Astrocyte (in vitro differentiated cells and primary cell): ENCODE results near the gene PCNX1. TPM values are rescaled to one million over a fixed set of nuclear protein-coding genes. Genes with fewer than 3 reads are reported as not detected.

Source experiments
- DNase-seq: peaks from one replicate; pipeline ENCODE4 v3.0.0-alpha.2; 2010; ENCODE audit warnings: low read depth
- FAIRE-seq: peaks from 2 replicates; lab custom pipeline; 2011; peaks lifted over from hg19 to GRCh38; lab: Jason Lieb, UNC
- H2AFZ ChIP-seq: 2 replicates; pipeline ENCODE4 v1.6.0; 2012; ENCODE audit warnings: low read depth, low read length, inconsistent platforms
- H3K27ac ChIP-seq: 2 replicates; pipeline ENCODE4 v1.5.1; 2011; ENCODE audit warnings: low read depth, low read length, inconsistent platforms
- H3K27me3 ChIP-seq: 2 replicates; pipeline ENCODE4 v1.6.0; 2011; ENCODE audit warnings: low read length, inconsistent platforms; ENCODE audit not compliant: insufficient read depth
- H3K36me3 ChIP-seq: 2 replicates; pipeline ENCODE4 v1.5.1; 2011; ENCODE audit warnings: low read length, inconsistent platforms; ENCODE audit not compliant: insufficient read depth
- H3K4me1 ChIP-seq: 2 replicates; pipeline ENCODE4 v1.5.1; 2011; ENCODE audit warnings: low read length, inconsistent platforms; ENCODE audit not compliant: insufficient read depth
- H3K4me2 ChIP-seq: 2 replicates; pipeline ENCODE4 v1.6.0; 2012; ENCODE audit warnings: low read length, inconsistent platforms
- H3K4me3 ChIP-seq: 2 replicates; pipeline ENCODE4 v1.5.1; 2011; ENCODE audit warnings: low read depth, mild to moderate bottlenecking, low read length, inconsistent platforms; ENCODE audit not compliant: insufficient read depth
- H3K79me2 ChIP-seq: 2 replicates; pipeline ENCODE4 v1.6.0; 2012; ENCODE audit warnings: mild to moderate bottlenecking, low read length, inconsistent platforms; ENCODE audit not compliant: insufficient read depth
- H3K9ac ChIP-seq: 2 replicates; pipeline ENCODE4 v1.6.0; 2012; ENCODE audit warnings: mild to moderate bottlenecking, low read length, inconsistent platforms
- H3K9me3 ChIP-seq: 2 replicates; pipeline ENCODE4 v1.5.1; 2012; ENCODE audit warnings: low read depth, mild to moderate bottlenecking, low read length, inconsistent platforms; ENCODE audit not compliant: insufficient read depth
- H4K20me1 ChIP-seq: 2 replicates; pipeline ENCODE4 v1.6.0; 2012; ENCODE audit warnings: low read length, inconsistent platforms; ENCODE audit not compliant: insufficient read depth
- H3K27ac Mint-ChIP-seq: one replicate; pipeline ENCODE4 v1.8.0; 2021; ENCODE audit warnings: mild to moderate bottlenecking, mixed read lengths; ENCODE audit not compliant: unreplicated experiment
- H3K27me3 Mint-ChIP-seq: one replicate; pipeline ENCODE4 v1.8.0; 2021; ENCODE audit warnings: low read depth, mixed read lengths; ENCODE audit not compliant: unreplicated experiment
- H3K36me3 Mint-ChIP-seq: one replicate; pipeline ENCODE4 v1.8.0; 2021; ENCODE audit warnings: low read depth, mixed read lengths; ENCODE audit not compliant: unreplicated experiment
- H3K4me1 Mint-ChIP-seq: one replicate; pipeline ENCODE4 v1.8.0; 2021; ENCODE audit warnings: low read depth, mixed read lengths; ENCODE audit not compliant: unreplicated experiment
- H3K4me3 Mint-ChIP-seq: one replicate; pipeline ENCODE4 v1.8.0; 2021; ENCODE audit warnings: mild to moderate bottlenecking, moderate library complexity, mixed read lengths; ENCODE audit not compliant: unreplicated experiment
- H3K9me3 Mint-ChIP-seq: one replicate; pipeline ENCODE4 v1.8.0; 2021; ENCODE audit warnings: mild to moderate bottlenecking, mixed read lengths; ENCODE audit not compliant: unreplicated experiment
- CTCF ChIP-seq: IDR thresholded peaks from 2 replicates; pipeline ENCODE4 v1.5.1; 2011; ENCODE audit warnings: low read depth, mild to moderate bottlenecking, inconsistent platforms, low read length, moderate library complexity; ENCODE audit not compliant: insufficient read depth
- EZH2 ChIP-seq: IDR thresholded peaks from 2 replicates; pipeline ENCODE4 v1.6.1; 2012; ENCODE audit warnings: mild to moderate bottlenecking, low read length, inconsistent platforms; ENCODE audit not compliant: insufficient read depth
- total RNA-seq: library from RNA; stranded (reverse); gene quantifications from 2 replicates; pipeline ENCODE4 v1.2.1, GENCODE V29; 2021

Gene PCNX1
- total RNA-seq, 1 donor from 2014 or later, result 91.3 TPM

GRCh38 chr14:71070169-71070568, 162.9 kb downstream of the PCNX1 start:
- H3K9ac ChIP-seq, result no peak overlapping the region
- DNase-seq, result no peak
- H4K20me1 ChIP-seq, result peaks cover 12% of the 10 kb centered on the region
- Mint-ChIP-seq H3K4me3 (no peak overlapping the region), H3K27me3 (no peaks in the 10 kb centered on the region), H3K36me3 (peaks cover 37% of the 10 kb centered on the region), H3K9me3 (peaks cover 6% of the 10 kb centered on the region), H3K27ac (no peak overlapping the region), H3K4me1 (peaks cover 10% of the 10 kb centered on the region)
- peaks cover 21% of the 10 kb centered on the region for H3K36me3 ChIP-seq
- peaks cover 5% of the 10 kb centered on the region for H3K4me1 ChIP-seq
- H3K27ac ChIP-seq, result no peak overlapping the region
- H2AFZ ChIP-seq, result no peak overlapping the region
- H3K27me3 ChIP-seq, result no peaks in the 10 kb centered on the region
- no peak for TF ChIP-seq EZH2
- no peaks in the 10 kb centered on the region for H3K9me3 ChIP-seq
- H3K4me3 ChIP-seq, result no peak overlapping the region
- no peak overlapping the region for H3K4me2 ChIP-seq
- no peak for FAIRE-seq
- peaks cover 3% of the 10 kb centered on the region for H3K79me2 ChIP-seq

GRCh38 chr14:71071042-71071441, 163.8 kb downstream of the PCNX1 start:
- no peaks in the 10 kb centered on the region for H3K27me3 ChIP-seq
- no peaks in the 10 kb centered on the region for H3K9me3 ChIP-seq
- no peak overlapping the region for H2AFZ ChIP-seq
- H3K27ac Mint-ChIP-seq, result no peak overlapping the region
- H3K79me2 ChIP-seq, result peaks cover 3% of the 10 kb centered on the region
- no peak overlapping the region for H3K27ac ChIP-seq
- no peaks in the 10 kb centered on the region for H3K9me3 Mint-ChIP-seq
- H3K4me3 Mint-ChIP-seq, result no peak overlapping the region
- peaks cover 31% of the 10 kb centered on the region for H3K36me3 Mint-ChIP-seq
- no peak overlapping the region for H3K9ac ChIP-seq
- DNase-seq (no peak), FAIRE-seq (no peak)
- H3K4me3 ChIP-seq, result no peak overlapping the region
- H4K20me1 ChIP-seq, result peaks cover 12% of the 10 kb centered on the region
- H3K4me1 ChIP-seq, result peaks cover 5% of the 10 kb centered on the region
- peaks cover 20% of the 10 kb centered on the region for H3K36me3 ChIP-seq
- H3K27me3 Mint-ChIP-seq, result no peaks in the 10 kb centered on the region
- H3K4me1 Mint-ChIP-seq, result peaks cover 10% of the 10 kb centered on the region
- TF ChIP-seq CTCF (no peak), EZH2 (no peak)
- H3K4me2 ChIP-seq, result no peak overlapping the region

GRCh38 chr14:71076462-71077092, 169.3 kb downstream of the PCNX1 start:
- no peak overlapping the region for H3K27ac ChIP-seq
- peaks cover 1% of the 10 kb centered on the region for H4K20me1 ChIP-seq
- TF ChIP-seq CTCF (no peak), EZH2 (no peak)
- H3K4me1 ChIP-seq, result no peaks in the 10 kb centered on the region
- Mint-ChIP-seq H3K4me3 (no peak overlapping the region), H3K27me3 (no peaks in the 10 kb centered on the region), H3K36me3 (peaks cover 39% of the 10 kb centered on the region), H3K9me3 (peaks cover 12% of the 10 kb centered on the region), H3K4me1 (peaks cover 5% of the 10 kb centered on the region), H3K27ac (no peak overlapping the region)
- DNase-seq, result no peak
- no peaks in the 10 kb centered on the region for H3K27me3 ChIP-seq
- H3K4me2 ChIP-seq, result no peak overlapping the region
- peaks cover 40% of the 10 kb centered on the region for H3K36me3 ChIP-seq
- no peak overlapping the region for H2AFZ ChIP-seq
- no peak overlapping the region for H3K9ac ChIP-seq
- peaks cover 9% of the 10 kb centered on the region for H3K79me2 ChIP-seq
- no peak for FAIRE-seq
- H3K4me3 ChIP-seq, result no peak overlapping the region
- H3K9me3 ChIP-seq, result no peaks in the 10 kb centered on the region
